Vagina (tissue), 2 donors: ENCODE data around the gene SIM1.

Experiments used
- CTCF ChIP-seq, 3 experiments: fragments of 450-650 bp in 2 of 3; fragments of 200-600 bp in 1 of 3; sonication (generic) in 1 of 3; IDR thresholded peaks; one replicate each; pipeline ENCODE4 v1.5.1; 2017 to 2019; ENCODE audit warnings: antibody characterized with exemption in 3 of 3, mild to moderate bottlenecking in 2 of 3, moderate library complexity in 2 of 3
- POLR2A ChIP-seq, 2 donors: fragments of 450-650 bp; IDR thresholded peaks; one replicate each; pipeline ENCODE4 v1.6.1; 2017; ENCODE audit warnings: antibody characterized with exemption in 2 of 2, mild to moderate bottlenecking in 2 of 2, moderate library complexity in 2 of 2
- POLR2AphosphoS5 ChIP-seq, 2 donors: sonication (generic); formaldehyde crosslinking; IDR thresholded peaks; one replicate each; pipeline ENCODE4 v1.9.0; 2017; ENCODE audit warnings: antibody characterized with exemption in 2 of 2, mild to moderate bottlenecking in 2 of 2, low read depth in 1 of 2; ENCODE audit not compliant: insufficient read depth in 1 of 2

- no peak for TF ChIP-seq CTCF (IDR thresholded peaks at IDR 0.05)
- no peak for TF ChIP-seq POLR2A (IDR thresholded peaks at IDR 0.05)
- no peak for TF ChIP-seq POLR2AphosphoS5 (IDR thresholded peaks at IDR 0.05; ENCODE audit: insufficient read depth in 1 of 2, low read depth in 1 of 2)
Observed at GRCh38 chr6:100453701-100454521, 10.8 kb downstream of the SIM1 start.
